ENCODE measurements around the gene ADAMTSL1.

GRCh38 chr9:18639911-18640310 is 166.0 kb downstream of the ADAMTSL1 start:
- TF ChIP-seq CTCF (IDR thresholded peaks at IDR 0.05; ENCODE audit: low read depth, low read length) (no peak), EZH2phosphoT487 (IDR thresholded peaks at IDR 0.05; ENCODE audit: low read depth) (no peak)

Measured in OCI-LY3 (cell line).